Stimulated activated CD8-positive, alpha-beta memory T cell treated with anti-CD3 and anti-CD28 coated beads, Interleukin-12 subunit alpha, Interleukin-12 subunit beta, amount 100 ng/mL, for 4 hours (primary cell): ENCODE measurements around the gene TAGLN3.

ENCODE experiments used
- DNase-seq: peaks from one replicate; pipeline ENCODE4 v3.0.0-alpha.2; 2020; ENCODE audit warnings: low read depth

Gene TAGLN3

GRCh38 chr3:112048911-112049310, 50.2 kb downstream of the TAGLN3 start:
- no peak for DNase-seq

DNA sequence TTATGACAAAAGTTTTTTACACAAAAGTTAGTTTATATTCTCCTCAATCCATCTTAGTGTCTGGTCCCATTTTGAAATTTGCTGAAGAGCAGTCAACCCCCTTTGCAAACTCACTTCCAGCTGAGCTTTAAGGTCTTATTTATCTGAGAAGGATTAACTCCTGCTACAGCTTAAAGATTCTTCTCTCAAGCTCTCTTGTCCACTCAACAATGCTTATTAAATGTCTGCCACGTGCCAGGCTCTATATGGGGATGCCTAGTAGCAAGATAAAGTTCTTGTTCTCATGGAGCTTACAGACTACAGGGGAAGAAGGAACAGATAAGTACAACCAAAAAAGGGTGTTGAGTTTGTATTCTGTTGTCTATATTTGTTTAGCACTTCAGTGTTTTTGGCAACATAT, 54.5 kb downstream of the TAGLN3 start:
- no peak for DNase-seq

DNA sequence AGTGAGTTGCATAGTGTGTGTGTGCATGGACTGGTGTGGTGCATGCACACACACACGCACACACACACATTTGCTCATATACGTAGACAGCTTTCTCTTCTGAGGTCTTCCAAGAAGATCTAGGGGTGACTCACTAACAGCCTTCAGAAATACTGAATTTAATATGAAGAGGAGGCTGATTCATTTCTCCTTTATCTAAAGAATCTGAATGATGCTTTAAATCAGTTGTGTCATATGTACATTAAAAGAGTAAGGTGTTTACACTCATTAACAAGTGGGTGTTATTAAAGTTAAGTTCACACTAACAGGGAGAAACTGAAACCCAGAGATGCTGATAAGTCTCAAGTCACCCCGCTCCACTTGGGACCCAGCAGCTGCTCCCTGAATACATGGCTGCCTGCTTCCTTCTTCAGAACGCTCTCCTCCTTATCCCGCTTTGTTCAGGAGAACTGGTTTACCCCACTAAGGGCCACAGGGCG, 57.8 kb downstream of the TAGLN3 start:
- DNase-seq: no peak

GRCh38 chr3:112059497-112059896, 60.8 kb downstream of the TAGLN3 start:
- no peak for DNase-seq

DNA sequence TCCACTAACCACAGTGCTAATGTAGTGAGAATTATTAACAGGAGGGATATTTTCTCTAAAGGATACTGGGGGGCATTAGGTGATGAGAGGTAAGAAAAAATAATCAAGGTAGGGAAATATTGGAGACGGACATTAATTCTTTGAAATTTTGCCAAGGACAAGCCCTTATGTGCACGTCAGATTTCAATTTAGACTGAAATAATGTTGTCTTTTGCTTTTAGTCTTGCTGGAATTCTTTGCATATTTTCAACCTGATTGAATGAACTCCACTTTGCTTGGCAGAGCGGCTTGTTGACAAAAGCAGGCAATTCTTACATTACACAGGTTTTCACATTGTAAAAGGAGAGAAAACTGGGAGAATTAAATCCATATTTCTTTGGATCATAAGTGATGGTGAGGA, 62.4 kb downstream of the TAGLN3 start:
- DNase-seq: no peak
